BJ (cell line): ENCODE results near the gene SLC25A38. TPM values are rescaled to one million over a fixed set of nuclear protein-coding genes. Genes with fewer than 3 reads are reported as not detected.
A peak's percentile ranks its signal among the peaks of the same experiment; 100 is the strongest.
"Not testable (repeated sequence)": the region's sequence is repeated elsewhere in the genome, so short reads cannot be mapped to it uniquely, and the experiment has no call there.

ENCODE experiments used
- CTCF ChIA-PET: fragments of 350-600 bp; formaldehyde crosslinking; extraction: SDS; loops from one replicate; lab custom pipeline; 2021; ENCODE audit warnings: antibody characterized with exemption, inconsistent platforms; lab: Yijun Ruan, JAX
- POLR2A ChIA-PET: fragments of 300-600 bp; sonication (Branson Sonifier 250); formaldehyde crosslinking; extraction: SDS; loops from one replicate; lab custom pipeline; 2021; ENCODE audit warnings: antibody characterized with exemption; lab: Charles Lee
- DNase-seq: peaks from one replicate; pipeline ENCODE4 v3.0.0-alpha.2; 2011; ENCODE audit warnings: low read depth
- H3K27me3 ChIP-seq: 2 replicates; pipeline ENCODE4 v1.6.0; 2011; ENCODE audit warnings: low read length; ENCODE audit not compliant: control insufficient read depth, insufficient read depth
- H3K36me3 ChIP-seq: 2 replicates; pipeline ENCODE4 v1.5.1; 2011; ENCODE audit warnings: low read length; ENCODE audit not compliant: control insufficient read depth, insufficient read depth
- H3K4me3 ChIP-seq: 2 replicates; pipeline ENCODE4 v1.5.1; 2011; ENCODE audit warnings: low read depth, mild to moderate bottlenecking, control low read depth, low read length
- CTCF ChIP-seq: IDR thresholded peaks from 2 replicates; pipeline ENCODE4 v1.5.1; 2011; ENCODE audit warnings: low read depth, mild to moderate bottlenecking, control low read depth, inconsistent platforms, low read length, moderate library complexity; ENCODE audit not compliant: insufficient read depth
- polyA plus RNA-seq: library from polyadenylated mRNA; depleted of rRNA; stranded (reverse); fragments of >200 nt; gene quantifications from 2 replicates; pipeline ENCODE4 v1.2.3, GENCODE V29; 2011

The SLC25A38 gene
- polyA plus RNA-seq, 1 experiment, result 49.8 TPM

GRCh38 chr3:39362192-39362591, 21.0 kb upstream of the SLC25A38 start:
- TF ChIP-seq CTCF, result no peak
- Histone ChIP-seq H3K36me3 (no peaks in the 10 kb centered on the region), H3K27me3 (no peaks in the 10 kb centered on the region), H3K4me3 (no peak overlapping the region)
- ChIA-PET POLR2A (no interaction called here), CTCF (no interaction called here)
- DNase-seq, result no peak

- no peaks in the 10 kb centered on the region for H3K36me3 ChIP-seq
- POLR2A ChIA-PET, result no interaction called here
- CTCF ChIA-PET, result no interaction called here
Observed at GRCh38 chr3:39362812-39363211, 20.4 kb upstream of the SLC25A38 start.

GRCh38 chr3:39370450-39370849, 12.7 kb upstream of the SLC25A38 start:
- CTCF ChIA-PET, result not testable (repeated sequence)

More at GRCh38 chr3:39362812-39363211, 20.4 kb upstream of the SLC25A38 start:
- no peak for DNase-seq
- H3K4me3 ChIP-seq, result no peak overlapping the region
- no peaks in the 10 kb centered on the region for H3K27me3 ChIP-seq
- TF ChIP-seq CTCF, result no peak

GRCh38 chr3:39372833-39373232, 10.3 kb upstream of the SLC25A38 start:
- Histone ChIP-seq H3K36me3 (no peaks in the 10 kb centered on the region), H3K4me3 (no peak overlapping the region), H3K27me3 (no peaks in the 10 kb centered on the region; the same call in 1 of the 2 replicates)
- TF ChIP-seq CTCF, result no peak
- POLR2A ChIA-PET, result no interaction called here
- CTCF ChIA-PET, result no interaction called here
- DNase-seq, result no peak

More at GRCh38 chr3:39370450-39370849, 12.7 kb upstream of the SLC25A38 start:
- H3K36me3 ChIP-seq, H3K27me3 ChIP-seq, DNase-seq, POLR2A ChIA-PET, H3K4me3 ChIP-seq: not testable (repeated sequence)

GRCh38 chr3:39376959-39377634, 6.1 kb upstream of the SLC25A38 start:
- DNase-seq, result no peak
- ChIA-PET POLR2A (interaction anchor here (0.7 kb wide), 1 partner anchor 39 kb away, joined by 5 read pairs; no protein-coding TSS in a partner anchor), CTCF (interaction anchor here (2.0 kb wide), 1 partner anchor 9 kb away, joined by 7 read pairs; no protein-coding TSS in a partner anchor)
- H3K4me3 ChIP-seq, result no peak overlapping the region
- TF ChIP-seq CTCF, result no peak
- H3K27me3 ChIP-seq, result no peaks in the 10 kb centered on the region; the same call in 1 of the 2 replicates
- no peaks in the 10 kb centered on the region for H3K36me3 ChIP-seq

- POLR2A ChIA-PET, result interaction anchor here (0.5 kb wide), 1 partner anchor 32 kb away, joined by 4 read pairs; no protein-coding TSS in a partner anchor
- Histone ChIP-seq H3K36me3 (no peaks in the 10 kb centered on the region), H3K27me3 (no peaks in the 10 kb centered on the region; the same call in 1 of the 2 replicates), H3K4me3 (no peak overlapping the region)
- peak; percentile 66 for TF ChIP-seq CTCF
- DNase-seq, result no peak
- CTCF ChIA-PET, result interaction anchor here (0.8 to 2.0 kb wide), 2 partner anchors 10 to 23 kb away, joined by 3 to 7 read pairs; no protein-coding TSS in a partner anchor
Observed at GRCh38 chr3:39378088-39378487, 5.1 kb upstream of the SLC25A38 start.
